Stomach (tissue), 9 donors: ENCODE measurements around the gene POGK. TPM values are rescaled to one million over a fixed set of nuclear protein-coding genes. Genes with fewer than 3 reads are reported as not detected.

Experiments used
- DNase-seq, 2 donors: peaks; one replicate each; pipeline versions ENCODE4 v3.0.0 to v3.0.0-alpha.2; 2013 to 2019
- H3K27ac ChIP-seq, 5 donors: fragments of 200-600 bp in 4 of 5; sonication (generic) in 4 of 5; one replicate each; pipeline ENCODE4 v1.5.1; 2013 to 2019; ENCODE audit warnings: mild to moderate bottlenecking in 1 of 5, moderate library complexity in 1 of 5
- H3K27me3 ChIP-seq, 3 donors: fragments of 200-600 bp; sonication (generic); one replicate each; pipeline ENCODE4 v1.5.1; 2017 to 2019; ENCODE audit warnings: mixed run types in 1 of 3
- H3K36me3 ChIP-seq, 4 donors: fragments of 200-600 bp; sonication (generic); 1 replicate in 3 of 4; 2 replicates in 1 of 4; pipeline ENCODE4 v1.5.1; 2016 to 2019
- H3K4me1 ChIP-seq, 4 donors: fragments of 200-600 bp; sonication (generic); one replicate each; pipeline ENCODE4 v1.5.1; 2016 to 2019
- H3K4me3 ChIP-seq, 4 donors: fragments of 200-600 bp; sonication (generic) in 3 of 4; one replicate each; pipeline ENCODE4 v1.5.1; 2016 to 2019; ENCODE audit warnings: mild to moderate bottlenecking in 1 of 4
- H3K9me3 ChIP-seq, 4 donors: fragments of 200-600 bp; sonication (generic); one replicate each; pipeline ENCODE4 v1.5.1; 2016 to 2019
- CTCF ChIP-seq, 7 experiments: fragments of 450-650 bp in 4 of 7; fragments of 200-600 bp in 3 of 7; sonication (generic) in 3 of 7; IDR thresholded peaks; one replicate each; pipeline ENCODE4 v1.5.1; 2016 to 2019; ENCODE audit warnings: antibody characterized with exemption in 7 of 7, control low read depth in 2 of 7, mild to moderate bottlenecking in 1 of 7
- EP300 ChIP-seq: sonication (generic); formaldehyde crosslinking; IDR thresholded peaks from one replicate; pipeline ENCODE4 v1.6.1; 2017; ENCODE audit warnings: antibody characterized with exemption
- POLR2A ChIP-seq, 4 donors: fragments of 450-650 bp; IDR thresholded peaks; one replicate each; pipeline ENCODE4 v1.6.1; 2016; ENCODE audit warnings: antibody characterized with exemption in 4 of 4, control low read depth in 2 of 4, mild to moderate bottlenecking in 1 of 4, moderate library complexity in 1 of 4
- POLR2AphosphoS5 ChIP-seq, 3 donors: sonication (generic); formaldehyde crosslinking; IDR thresholded peaks; one replicate each; pipeline ENCODE4 v1.6.1; 2016; ENCODE audit warnings: antibody characterized with exemption in 3 of 3
- WGBS, 5 donors: extraction: QIAGEN DNeasy Blood & Tissue Kit in 3 of 5; methylation state at CpG; one replicate each; pipeline versions ENCODE4 v1.1.5 to v1.1.7; 2013 to 2018; 5-methylcytosine and 5-hydroxymethylcytosine counted together
- intact Hi-C: fragments of 100-400 bp; cut with DNase I; formaldehyde crosslinking; loops from one replicate; pipeline ENCODE4 v1.15.1; 2023; ENCODE audit warnings: low total_unique reads
- polyA plus RNA-seq, 3 donors: library from polyadenylated mRNA; stranded (reverse); fragments of 200-250 nt; gene quantifications; one replicate each; pipeline ENCODE4 v1.2.3, GENCODE V29; 2013
- total RNA-seq, 5 donors: library from RNA; depleted of rRNA; stranded (reverse); fragments of >200 nt; gene quantifications; one replicate each; pipeline versions ENCODE4 v1.1.0 to v1.2.3, GENCODE V29; 2014 to 2016
- donor health status: healthy with polysubstance abuse.
- donor health status: Bipolar disorder and iron deficiency.
- donor health status: healthy.

Gene POGK
- total and polyA plus RNA-seq, 8 donors = 8.1 to 33.8 (median 15.9) TPM

GRCh38 chr1:166844791-166845190 lies 5.5 kb downstream of the POGK start:
- Histone ChIP-seq H3K9me3 (no peaks in the 10 kb centered on the region), H3K4me3 (no peak overlapping the region), H3K36me3 (peaks cover 51 to 89% (median 88%) of the 10 kb centered on the region in 4 donors), H3K27ac (peak overlapping the region in 1 of 5 donors; percentile 47), H3K4me1 (peaks cover 41 to 82% (median 69%) of the 10 kb centered on the region in 4 donors), H3K27me3 (no peaks in the 10 kb centered on the region)
- DNase-seq = no peak
- no peak for TF ChIP-seq EP300
- TF ChIP-seq POLR2A (IDR thresholded peaks at IDR 0.05) = no peak
- no peak for TF ChIP-seq POLR2AphosphoS5 (IDR thresholded peaks at IDR 0.05)
- no peak for TF ChIP-seq CTCF (IDR thresholded peaks at IDR 0.05)
- WGBS, 5 donors = 72 to 88% (median 80%) methylated on average over 7 of the region's 7 CpGs
- intact Hi-C loops = no loop called here

GRCh38 chr1:166848193-166848592 lies 8.9 kb downstream of the POGK start:
- no peak for DNase-seq
- Histone ChIP-seq H3K4me1 (peaks cover 13 to 53% (median 38%) of the 10 kb centered on the region in 4 donors), H3K27ac (no peak overlapping the region), H3K36me3 (peaks cover 58 to 100% (median 99%) of the 10 kb centered on the region in 4 donors), H3K27me3 (no peaks in the 10 kb centered on the region), H3K4me3 (no peak overlapping the region), H3K9me3 (no peaks in the 10 kb centered on the region)
- intact Hi-C loops = no loop called here
- no peak for TF ChIP-seq POLR2AphosphoS5 (IDR thresholded peaks at IDR 0.05)
- no peak for TF ChIP-seq CTCF (IDR thresholded peaks at IDR 0.05)
- no peak for TF ChIP-seq POLR2A (IDR thresholded peaks at IDR 0.05)
- no peak for TF ChIP-seq EP300

- Histone ChIP-seq H3K4me1 (peaks cover 3 to 52% (median 34%) of the 10 kb centered on the region in 4 donors), H3K27me3 (no peaks in the 10 kb centered on the region), H3K4me3 (no peak overlapping the region), H3K27ac (no peak overlapping the region), H3K9me3 (no peaks in the 10 kb centered on the region), H3K36me3 (peaks cover 51 to 100% (median 99%) of the 10 kb centered on the region in 4 donors)
- intact Hi-C loops = no loop called here
- 96 to 97% (median 97%) methylated on average over 15 to 20 of the region's 20 CpGs for WGBS, 5 donors
- no peak for DNase-seq
- TF ChIP-seq POLR2AphosphoS5 (IDR thresholded peaks at IDR 0.05) (no peak), CTCF (IDR thresholded peaks at IDR 0.05) (no peak), POLR2A (IDR thresholded peaks at IDR 0.05) (no peak), EP300 (no peak)
Observed at GRCh38 chr1:166849135-166849534, 9.9 kb downstream of the POGK start.

- Histone ChIP-seq H3K4me3 (no peak overlapping the region), H3K4me1 (peaks cover 0 to 29% (median 10%) of the 10 kb centered on the region in 4 donors), H3K27ac (no peak overlapping the region), H3K9me3 (no peaks in the 10 kb centered on the region), H3K36me3 (peaks cover 52 to 100% (median 99%) of the 10 kb centered on the region in 4 donors), H3K27me3 (no peaks in the 10 kb centered on the region)
- 0 to 41% (median 25%) methylated on average over 1 of the region's 1 CpG for WGBS, 5 donors
- intact Hi-C loops = no loop called here
- TF ChIP-seq EP300 (no peak), POLR2A (IDR thresholded peaks at IDR 0.05) (no peak), CTCF (IDR thresholded peaks at IDR 0.05) (no peak), POLR2AphosphoS5 (IDR thresholded peaks at IDR 0.05) (no peak)
- no peak for DNase-seq
Observed at GRCh38 chr1:166852918-166853317, 13.6 kb downstream of the POGK start.
